CD4-positive, alpha-beta T cell treated with Interleukin-4 for 4 hours (primary cell): Measurements from ENCODE around the gene SLC41A1.
A peak's percentile ranks its signal among the peaks of the same experiment; 100 is the strongest.

ENCODE experiments used
- DNase-seq: peaks from one replicate; pipeline ENCODE4 v3.0.0-alpha.2; 2020

SLC41A1 gene

GRCh38 chr1:205786601-205787000 lies 26.4 kb downstream of the SLC41A1 start:
- no peak for DNase-seq

DNA sequence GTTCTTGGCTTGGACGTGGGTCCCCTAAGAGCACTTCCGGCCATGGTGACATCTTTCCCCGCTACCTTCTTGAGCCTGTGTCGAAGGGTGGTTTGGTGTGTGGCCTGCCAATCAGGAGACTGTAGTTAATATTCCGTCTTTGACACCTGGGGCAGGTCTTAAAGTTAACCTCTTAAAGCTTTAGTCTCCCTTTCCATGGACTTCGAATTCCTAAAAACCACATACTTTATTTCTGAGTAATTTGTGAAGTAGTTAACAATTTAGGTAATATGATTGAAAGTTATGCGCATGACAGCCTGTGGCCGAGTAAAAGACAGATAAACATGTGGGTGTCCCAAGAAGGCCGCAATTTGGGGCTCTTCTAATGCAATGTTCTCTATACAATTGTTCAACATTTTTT lies 27.6 kb downstream of the SLC41A1 start:
- DNase-seq = no peak

- DNase-seq = no peak
Measured at GRCh38 chr1:205783904-205784303, 29.1 kb downstream of the SLC41A1 start.

GRCh38 chr1:205783433-205783795 lies 29.6 kb downstream of the SLC41A1 start:
- DNase-seq = no peak

DNA sequence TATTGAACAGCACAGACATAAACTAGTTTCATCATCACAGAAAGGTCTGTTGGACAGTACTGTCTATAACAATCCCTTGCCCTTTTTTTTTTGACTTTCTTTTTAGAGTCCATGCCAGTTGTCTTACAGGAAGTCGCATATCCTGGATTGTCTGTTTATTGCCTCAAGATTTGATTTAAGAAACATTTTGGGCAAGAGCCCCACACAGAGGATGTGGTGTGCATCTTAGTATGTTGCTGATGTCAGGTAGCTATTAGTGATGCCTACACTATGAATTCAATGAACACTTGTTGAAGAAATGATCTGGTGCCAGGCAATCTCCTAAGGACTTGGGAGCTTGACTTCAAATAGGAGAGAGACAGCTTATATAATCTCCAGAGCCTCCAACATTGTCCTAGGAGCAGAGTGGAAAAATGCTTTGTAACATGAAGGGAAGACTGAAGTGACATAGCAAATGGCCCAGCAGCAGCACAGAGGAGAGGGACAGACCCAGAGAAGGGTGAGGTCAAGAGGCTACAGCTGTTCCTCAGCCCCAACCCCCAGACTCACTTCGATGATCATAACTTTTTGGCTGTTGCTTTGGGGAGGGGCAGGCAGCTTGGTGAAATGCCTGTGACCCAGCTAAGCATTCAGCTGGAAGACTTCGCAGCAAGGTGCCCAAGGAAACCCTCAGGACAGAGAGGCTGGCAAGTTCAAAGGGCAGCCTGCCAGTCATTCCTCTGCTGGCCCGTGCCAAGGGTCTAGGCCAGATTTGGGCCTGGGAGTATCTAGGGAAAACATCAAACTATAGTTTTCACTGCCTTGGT lies 30.2 kb downstream of the SLC41A1 start:
- DNase-seq = no peak

- DNase-seq = no peak
Measured at GRCh38 chr1:205780335-205780734, 32.7 kb downstream of the SLC41A1 start.

DNA sequence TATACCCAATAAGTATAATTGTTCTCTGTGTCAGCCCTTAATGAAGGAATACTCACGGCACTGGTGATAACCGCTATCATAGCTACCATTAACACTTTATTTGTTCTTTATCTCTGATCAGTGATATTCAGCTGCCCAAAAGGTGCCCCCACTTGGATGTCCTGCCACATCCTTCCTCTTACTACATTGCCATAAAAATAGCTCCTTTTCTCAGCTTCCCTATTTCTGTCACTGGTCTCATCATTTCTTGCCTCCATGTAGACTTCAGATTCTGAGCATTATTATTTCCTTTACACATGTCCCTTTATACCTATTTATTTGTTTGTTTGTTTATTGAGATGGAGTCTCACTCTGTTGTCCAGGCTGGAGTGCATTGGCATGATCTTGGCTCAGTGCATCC lies 35.0 kb downstream of the SLC41A1 start:
- DNase-seq = no peak

DNA sequence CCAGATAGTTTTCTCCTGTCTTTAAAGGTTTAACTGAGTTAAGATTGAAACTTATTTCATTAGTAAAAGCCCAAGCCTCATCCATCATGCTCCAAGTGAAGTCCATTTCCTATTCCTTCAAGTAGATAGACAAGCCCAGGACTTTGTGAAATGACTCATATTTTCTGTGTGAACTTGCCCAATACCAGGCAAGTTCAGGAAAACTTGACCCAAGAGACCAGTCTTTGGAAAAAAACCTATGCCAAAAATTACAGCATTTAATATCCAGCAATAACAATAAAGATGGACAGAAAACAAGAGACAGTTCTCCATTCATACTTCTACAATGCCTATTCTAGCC lies 37.3 kb downstream of the SLC41A1 start:
- DNase-seq = no peak

- peak; percentile 89 for DNase-seq
Measured at GRCh38 chr1:205775015-205775716, 37.8 kb downstream of the SLC41A1 start, which contains the start of gene RAB29. Gene RAB29, minus strand, starts transcription at chr1:205775482. Its CDS starts 526 bp downstream, at chr1:205774956.

GRCh38 chr1:205774198-205775014 lies 38.6 kb downstream of the SLC41A1 start:
- peak; percentile 51 for DNase-seq

DNA sequence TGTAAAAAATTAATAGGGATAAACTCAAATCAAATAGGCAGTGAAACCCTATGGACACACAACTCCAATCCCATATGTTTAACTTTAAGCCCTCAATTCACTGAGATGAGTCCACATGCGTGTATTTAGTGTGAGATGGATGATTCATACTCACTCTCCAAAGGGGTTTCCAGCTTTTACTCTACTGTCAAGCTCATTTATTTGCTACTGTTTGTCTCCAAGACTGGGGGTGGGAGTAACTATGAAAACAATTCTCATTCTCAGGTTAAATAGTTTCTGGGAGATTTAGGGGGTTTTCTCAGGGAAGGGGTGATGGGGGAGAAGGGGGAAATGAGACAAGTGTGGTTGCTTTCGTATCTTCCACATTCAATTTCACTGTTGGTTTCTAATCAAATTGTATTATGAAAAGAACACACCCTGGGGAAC lies 40.4 kb downstream of the SLC41A1 start:
- DNase-seq = peak; percentile 35

GRCh38 chr1:205770618-205771017 lies 42.4 kb downstream of the SLC41A1 start:
- no peak for DNase-seq

- no peak for DNase-seq
Measured at GRCh38 chr1:205769641-205770365, 43.2 kb downstream of the SLC41A1 start.

GRCh38 chr1:205767248-205767647 lies 45.8 kb downstream of the SLC41A1 start:
- no peak for DNase-seq

DNA sequence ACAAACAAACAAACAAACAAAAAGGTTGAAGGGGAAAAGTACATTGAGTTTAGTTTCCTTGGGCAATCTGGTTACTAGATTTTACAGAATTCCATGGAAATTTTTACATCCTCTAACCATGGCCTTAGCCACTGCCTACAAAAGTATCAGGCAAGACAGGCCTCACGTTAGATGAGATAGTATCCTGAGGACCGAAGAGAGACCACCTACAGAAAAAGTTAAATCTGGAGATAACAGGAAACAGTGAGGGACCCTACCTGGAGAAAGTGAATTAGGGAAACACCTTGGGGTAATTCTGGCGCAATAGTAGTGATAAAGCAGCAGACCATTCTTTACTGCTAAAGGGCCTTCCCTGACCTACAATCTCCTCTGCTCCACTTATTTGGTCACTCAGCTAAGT lies 46.4 kb downstream of the SLC41A1 start:
- DNase-seq = no peak

DNA sequence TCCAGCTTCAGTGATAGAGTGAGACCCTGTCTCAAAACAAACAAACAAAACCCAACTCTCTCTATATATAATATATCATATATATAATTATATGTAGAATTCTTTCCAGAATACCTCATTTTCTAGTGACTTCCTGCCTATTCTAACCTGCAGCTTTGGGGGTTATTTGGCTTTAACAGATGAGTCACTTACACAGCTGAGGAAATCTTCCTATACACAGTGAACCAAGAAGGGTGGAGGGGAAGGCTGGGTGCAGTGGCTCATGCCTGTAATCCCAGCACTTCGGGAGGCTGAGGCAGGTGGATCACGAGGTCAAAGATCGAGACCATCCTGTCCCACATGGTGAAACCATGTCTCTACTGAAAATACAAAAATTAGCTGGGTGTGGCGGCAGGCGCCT lies 47.0 kb downstream of the SLC41A1 start:
- DNase-seq = no peak

DNA sequence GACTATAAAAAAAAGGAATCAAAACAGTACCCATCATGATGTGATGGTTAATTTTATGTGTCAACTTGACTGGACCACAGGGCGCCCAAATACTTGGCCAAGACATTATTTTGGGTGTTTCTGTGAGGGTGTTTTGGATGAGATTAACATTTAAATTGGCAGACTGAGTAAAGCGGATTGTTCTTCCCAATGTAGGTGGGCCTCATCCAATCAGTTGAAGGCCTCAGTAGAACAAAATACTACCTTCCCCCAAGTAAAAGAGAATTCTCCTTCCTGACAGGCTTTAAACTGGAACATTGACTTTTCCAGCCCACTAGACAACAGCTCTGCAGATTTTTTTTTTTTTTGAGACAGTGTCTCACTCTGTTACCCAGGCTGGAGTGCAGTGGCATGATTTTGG lies 48.4 kb downstream of the SLC41A1 start:
- no peak for DNase-seq

GRCh38 chr1:205763980-205764379 lies 49.0 kb downstream of the SLC41A1 start:
- no peak for DNase-seq

- no peak for DNase-seq
Measured at GRCh38 chr1:205760606-205761005, 52.4 kb downstream of the SLC41A1 start.

- DNase-seq = no peak
Measured at GRCh38 chr1:205756552-205756951, 56.4 kb downstream of the SLC41A1 start.

GRCh38 chr1:205754857-205755256 lies 58.1 kb downstream of the SLC41A1 start:
- no peak for DNase-seq

DNA sequence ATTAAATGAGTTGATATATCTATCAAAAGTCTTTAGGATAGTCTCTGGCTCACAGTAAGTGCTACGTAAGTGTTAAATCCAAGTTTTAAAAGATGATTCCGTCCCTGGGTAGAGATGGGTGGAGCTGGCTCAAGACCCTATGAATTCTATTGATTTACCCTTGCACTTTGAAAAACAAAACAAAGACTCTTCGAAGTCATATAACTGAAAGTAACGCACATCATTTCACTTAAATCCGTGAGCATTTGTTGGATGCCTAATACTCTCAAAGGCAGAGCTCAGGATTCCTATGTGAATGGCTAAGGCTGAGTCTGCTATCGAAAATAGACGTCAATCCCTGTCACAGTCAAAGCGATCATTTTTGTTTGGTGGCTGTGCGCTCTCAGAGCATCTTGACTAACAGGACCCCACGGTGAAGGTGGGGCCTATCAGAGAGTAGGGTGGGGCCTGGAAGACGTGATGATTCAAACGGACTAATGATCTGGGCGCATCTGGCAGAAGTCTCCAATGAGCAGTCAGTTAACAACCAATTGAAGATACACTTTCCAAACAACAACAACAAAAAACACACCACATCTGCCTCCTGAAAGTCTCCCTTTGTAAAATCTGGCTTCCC lies 61.9 kb downstream of the SLC41A1 start:
- DNase-seq = no peak
